SK-N-SH (cell line): ENCODE results near the gene GDPD4. TPM values are rescaled to one million over a fixed set of nuclear protein-coding genes. Genes with fewer than 3 reads are reported as not detected.

Source experiments
- CTCF ChIA-PET: fragments of 300-600, 350-600 bp; formaldehyde crosslinking; extraction: SDS; loops from one replicate; lab custom pipeline; 2021; lab: Yijun Ruan, JAX
- POLR2A ChIA-PET: fragments of 350-600 bp; sonication (Branson Sonifier 250); formaldehyde crosslinking; extraction: SDS; loops from one replicate; lab custom pipeline; 2020; ENCODE audit warnings: antibody characterized with exemption, inconsistent platforms; lab: Yijun Ruan, JAX
- DNase-seq: peaks from one replicate; pipeline ENCODE4 v3.0.0; 2012
- H2AFZ ChIP-seq: fragments of 200-600 bp; sonication (generic); 2 replicates; pipeline ENCODE4 v1.8.1; 2016; ENCODE audit warnings: antibody characterized with exemption, mild to moderate bottlenecking, low read depth
- H3F3A ChIP-seq: fragments of 200-600 bp; sonication (generic); replicated peaks from 2 replicates; pipeline ENCODE3; 2016; ENCODE audit warnings: antibody characterized with exemption, mild to moderate bottlenecking; ENCODE audit not compliant: insufficient read depth
- H3K27ac ChIP-seq, 2 experiments: fragments of 200-500 bp in 1 of 2; fragments of 200-600 bp in 1 of 2; sonication (Bioruptor generic) in 1 of 2; sonication (generic), shearing (Covaris generic) in 1 of 2; 2 replicates each; pipeline versions ENCODE4 v1.5.1 to v1.6.1; 2014 to 2016; ENCODE audit warnings: low read depth in 2 of 2, inconsistent platforms in 1 of 2, low read length in 1 of 2, mild to moderate bottlenecking in 1 of 2, mixed read lengths in 1 of 2
- H3K27me3 ChIP-seq: fragments of 200-600 bp; sonication (generic), shearing (Covaris generic); 2 replicates; pipeline ENCODE4 v1.6.1; 2016; ENCODE audit warnings: mixed run types; ENCODE audit not compliant: insufficient read depth
- H3K36me3 ChIP-seq, 2 experiments: fragments of 200-500 bp in 1 of 2; fragments of 200-600 bp in 1 of 2; sonication (Bioruptor generic) in 1 of 2; sonication (generic) in 1 of 2; replicated peaks in 1 of 2; 2 replicates each; pipeline versions ENCODE3 to v1.5.1; 2014 to 2016; ENCODE audit warnings: low read length in 1 of 2, mild to moderate bottlenecking in 1 of 2; ENCODE audit not compliant: insufficient read depth in 2 of 2, control insufficient read depth in 1 of 2
- H3K4me1 ChIP-seq, 2 experiments: fragments of 200-500 bp in 1 of 2; fragments of 200-600 bp in 1 of 2; sonication (Bioruptor generic) in 1 of 2; sonication (generic), shearing (Covaris generic) in 1 of 2; 2 replicates each; pipeline versions ENCODE4 v1.5.1 to v1.6.1; 2014 to 2016; ENCODE audit warnings: low read depth in 1 of 2, low read length in 1 of 2, mixed run types in 1 of 2; ENCODE audit not compliant: insufficient read depth in 2 of 2, control insufficient read depth in 1 of 2
- H3K4me2 ChIP-seq: fragments of 200-600 bp; sonication (generic), shearing (Covaris generic); 2 replicates; pipeline ENCODE4 v1.6.1; 2017; ENCODE audit warnings: mixed run types
- H3K4me3 ChIP-seq, 2 experiments: fragments of 200-500 bp in 1 of 2; fragments of 200-600 bp in 1 of 2; sonication (Bioruptor generic) in 1 of 2; sonication (generic), shearing (Covaris generic) in 1 of 2; 2 replicates each; pipeline versions ENCODE4 v1.5.1 to v1.8.1; 2014 to 2016; ENCODE audit warnings: low read depth in 2 of 2, inconsistent platforms in 1 of 2, low read length in 1 of 2, mild to moderate bottlenecking in 1 of 2, mixed read lengths in 1 of 2, moderate library complexity in 1 of 2
- H3K79me2 ChIP-seq: fragments of 200-600 bp; sonication (generic); 2 replicates; pipeline ENCODE4 v1.8.1; 2017; ENCODE audit warnings: mild to moderate bottlenecking; ENCODE audit not compliant: insufficient read depth
- H3K9ac ChIP-seq: fragments of 200-600 bp; sonication (generic); 2 replicates; pipeline ENCODE4 v1.6.1; 2017; ENCODE audit warnings: mixed run types
- H3K9me2 ChIP-seq: fragments of 200-600 bp; sonication (generic); 2 replicates; pipeline ENCODE4 v1.6.1; 2017; ENCODE audit warnings: mixed run types
- H3K9me3 ChIP-seq: fragments of 200-600 bp; sonication (generic); 2 replicates; pipeline ENCODE4 v1.6.1; 2017; ENCODE audit warnings: mixed run types, mild to moderate bottlenecking, moderate library complexity
- H4K20me1 ChIP-seq: fragments of 200-600 bp; sonication (generic); 2 replicates; pipeline ENCODE4 v1.6.1; 2017; ENCODE audit warnings: mild to moderate bottlenecking, mixed run types; ENCODE audit not compliant: insufficient read depth
- CHD2 ChIP-seq: fragments of 150-350 bp; IDR thresholded peaks from 2 replicates; pipeline ENCODE4 v1.6.1; 2018; ENCODE audit warnings: low read length; ENCODE audit not compliant: partially characterized antibody
- ELF1 ChIP-seq: IDR thresholded peaks from 2 replicates; pipeline ENCODE4 v1.4.0; 2012
- EP300 ChIP-seq, 2 experiments: IDR thresholded peaks; 2 replicates each; pipeline versions ENCODE4 v1.4.0 to v1.6.1; 2012; ENCODE audit warnings: borderline replicate concordance in 1 of 2, low read depth in 1 of 2, low read length in 1 of 2
- FOXJ3 ChIP-seq: sonication (generic); formaldehyde crosslinking; IDR thresholded peaks from 2 replicates; pipeline ENCODE4 v1.5.1; 2020; ENCODE audit warnings: mild to moderate bottlenecking, missing genetic modification reagents
- FOXM1 ChIP-seq: IDR thresholded peaks from 2 replicates; pipeline ENCODE4 v1.4.0; 2012; ENCODE audit warnings: low read depth, mild to moderate bottlenecking
- GATA2 ChIP-seq: sonication (generic); formaldehyde crosslinking; IDR thresholded peaks from 2 replicates; pipeline ENCODE4 v1.5.0; 2020; ENCODE audit warnings: mild to moderate bottlenecking, missing genetic modification reagents
- IRF3 ChIP-seq: fragments of 150-350 bp; IDR thresholded peaks from 2 replicates; pipeline ENCODE4 v1.6.1; 2016; ENCODE audit warnings: mild to moderate bottlenecking, low read depth, low read length
- MXI1 ChIP-seq: IDR thresholded peaks from 2 replicates; pipeline ENCODE4 v1.6.1; 2012; ENCODE audit warnings: mild to moderate bottlenecking, low read depth, low read length, improper control_type of control experiment
- NFIC ChIP-seq: IDR thresholded peaks from 2 replicates; pipeline ENCODE4 v1.4.0; 2012; ENCODE audit warnings: borderline replicate concordance
- RAD21 ChIP-seq: IDR thresholded peaks from 2 replicates; pipeline ENCODE4 v1.6.1; 2012; ENCODE audit warnings: mild to moderate bottlenecking, low read length
- RCOR1 ChIP-seq: fragments of 150-350 bp; IDR thresholded peaks from 2 replicates; pipeline ENCODE4 v1.6.1; 2017; ENCODE audit warnings: antibody characterized with exemption, low read length
- RXRA ChIP-seq: IDR thresholded peaks from 2 replicates; pipeline ENCODE4 v1.4.0; 2012; ENCODE audit warnings: low read depth, mild to moderate bottlenecking, borderline replicate concordance
- SMC3 ChIP-seq: IDR thresholded peaks from 2 replicates; pipeline ENCODE4 v1.6.1; 2012; ENCODE audit warnings: low read depth, low read length, improper control_type of control experiment
- TCF12 ChIP-seq: IDR thresholded peaks from 2 replicates; pipeline ENCODE4 v1.4.0; 2012
- TEAD4 ChIP-seq: IDR thresholded peaks from 2 replicates; pipeline ENCODE4 v1.4.0; 2012; ENCODE audit warnings: mild to moderate bottlenecking, borderline replicate concordance; ENCODE audit not compliant: insufficient read depth
- YY1 ChIP-seq: IDR thresholded peaks from 2 replicates; pipeline ENCODE4 v1.4.0; 2012; ENCODE audit warnings: low read depth, mild to moderate bottlenecking
- WGBS: methylation state at CpG from one replicate; pipeline ENCODE4 v1.1.6; 2017; ENCODE audit warnings: low lambda C conversion rate; 5-methylcytosine and 5-hydroxymethylcytosine counted together
- polyA plus RNA-seq, 3 experiments: library from polyadenylated mRNA; depleted of rRNA; stranded (reverse); fragments of >200 nt; gene quantifications; 2 replicates each; pipeline ENCODE4 v1.2.3, GENCODE V29; 2012
- TF ChIP-seq, protein P1 (sequence below): IDR thresholded peaks from 2 replicates; pipeline ENCODE4 v1.4.0; 2012; ENCODE audit warnings: low read depth

The GDPD4 gene
- polyA plus RNA-seq, 1 of the 3 experiments (the other 2 are of a cell fraction), result not detected

- TF ChIP-seq, protein P1, sequence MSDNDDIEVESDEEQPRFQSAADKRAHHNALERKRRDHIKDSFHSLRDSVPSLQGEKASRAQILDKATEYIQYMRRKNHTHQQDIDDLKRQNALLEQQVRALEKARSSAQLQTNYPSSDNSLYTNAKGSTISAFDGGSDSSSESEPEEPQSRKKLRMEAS, result no peak
These were observed 23.7 kb upstream of the GDPD4 start (continued) for GRCh38 chr11:77325159-77325558.

- POLR2A ChIA-PET, result no interaction called here
- H3K4me3 ChIP-seq, result no peak overlapping the region
- TF ChIP-seq RAD21, result no peak
- TF ChIP-seq YY1, result no peak
- no peak for TF ChIP-seq SMC3
- TF ChIP-seq, protein P1, result no peak
- no peak for TF ChIP-seq RXRA
- no peak for TF ChIP-seq NFIC
- TF ChIP-seq ELF1, result no peak
- no peak for TF ChIP-seq TCF12
- no peaks in the 10 kb centered on the region for H3K9me3 ChIP-seq
- no peak overlapping the region for H3K4me2 ChIP-seq
- no peaks in the 10 kb centered on the region for H3K27me3 ChIP-seq
- H3K27ac ChIP-seq, result no peak overlapping the region
- H4K20me1 ChIP-seq, result no peaks in the 10 kb centered on the region
- H3K9ac ChIP-seq, result no peak overlapping the region
- no peak for DNase-seq
- H3K36me3 ChIP-seq, result no peaks in the 10 kb centered on the region
- H3F3A ChIP-seq, result no peaks in the 10 kb centered on the region
- CTCF ChIA-PET, result no interaction called here
- H3K9me2 ChIP-seq, result no peaks in the 10 kb centered on the region
- no peaks in the 10 kb centered on the region for H3K79me2 ChIP-seq
- no peak overlapping the region for H2AFZ ChIP-seq
- no peaks in the 10 kb centered on the region for H3K4me1 ChIP-seq
These were observed 23.0 kb upstream of the GDPD4 start for GRCh38 chr11:77324508-77324907.

DNA sequence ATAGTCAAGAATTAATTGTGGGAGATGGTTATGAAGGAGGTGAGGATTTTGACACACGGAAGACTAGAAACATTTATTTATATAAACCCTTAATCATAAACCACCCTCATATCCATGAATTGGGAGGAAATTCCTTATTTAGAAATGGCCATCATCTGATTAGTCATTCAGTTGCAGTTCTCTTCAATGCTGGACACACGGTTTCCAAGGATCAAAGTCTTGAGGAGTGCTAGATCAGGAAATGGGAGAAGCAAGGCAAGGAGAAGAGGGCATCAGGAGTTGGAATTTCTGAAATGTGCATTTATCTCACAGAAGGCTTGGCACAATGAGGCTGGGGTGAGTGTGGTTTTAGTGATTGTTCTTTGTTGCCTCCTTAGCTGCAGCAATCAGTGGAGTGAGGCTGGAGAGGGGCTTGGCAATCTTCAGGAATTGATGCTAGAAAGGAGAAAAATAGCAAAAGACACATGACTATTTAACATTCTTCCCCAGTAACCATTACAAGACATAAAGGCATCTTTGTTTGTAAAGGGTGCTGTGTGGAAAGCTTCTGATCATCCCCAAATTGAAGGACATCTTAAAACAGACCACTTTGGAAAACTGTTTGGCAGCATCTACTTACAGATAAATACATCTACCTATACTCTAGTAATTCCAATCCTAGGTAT, 21.6 kb upstream of the GDPD4 start:
- CTCF ChIA-PET, result interaction anchor here (1.2 kb wide), 1 partner anchor 135 kb away, joined by 3 read pairs; no protein-coding TSS in a partner anchor

More for the DNA sequence above, 21.6 kb upstream of the GDPD4 start:
- H3K27ac ChIP-seq, result no peak overlapping the region
- H3K36me3 ChIP-seq, result no peaks in the 10 kb centered on the region
- H3K4me1 ChIP-seq, result no peaks in the 10 kb centered on the region
- H3K27me3 ChIP-seq, result no peaks in the 10 kb centered on the region
- no peaks in the 10 kb centered on the region for H3K9me3 ChIP-seq
- POLR2A ChIA-PET, result no interaction called here
- no peak overlapping the region for H3K9ac ChIP-seq
- DNase-seq, result no peak
- H3K79me2 ChIP-seq, result no peaks in the 10 kb centered on the region
- no peak overlapping the region for H3K4me3 ChIP-seq
- no peaks in the 10 kb centered on the region for H3F3A ChIP-seq
- no peaks in the 10 kb centered on the region for H4K20me1 ChIP-seq
- H2AFZ ChIP-seq, result no peak overlapping the region
- H3K4me2 ChIP-seq, result no peak overlapping the region
- WGBS, result 94% methylated on average over 2 of the region's 2 CpGs
- TF ChIP-seq RCOR1 (no peak), IRF3 (no peak), MXI1 (no peak), TEAD4 (no peak), ELF1 (no peak), YY1 (no peak), RXRA (no peak), FOXJ3 (CRISPR knock-in tag) (no peak), EP300 (IDR thresholded peaks at IDR 0.05; ENCODE audit: borderline replicate concordance in 1 of 2, low read depth in 1 of 2, low read length in 1 of 2) (no peak), FOXM1 (no peak), GATA2 (CRISPR knock-in tag) (no peak), CHD2 (no peak)
- no peaks in the 10 kb centered on the region for H3K9me2 ChIP-seq
